Mucosa of gallbladder (tissue), 1 donor: ENCODE results near the gene CAMK4. TPM values are rescaled to one million over a fixed set of nuclear protein-coding genes. Genes with fewer than 3 reads are reported as not detected.

Source experiments
- DNase-seq: peaks from one replicate; pipeline ENCODE4 v3.0.0-alpha.2; 2020; ENCODE audit warnings: low spot score
- total RNA-seq: library from RNA; stranded (reverse); gene quantifications from one replicate; pipeline ENCODE4 v1.2.1, GENCODE V29; 2021
- donor health status: DM: no; HTN: no; CAD: no.

CAMK4 gene
- total RNA-seq, 1 donor from 2014 or later = 5.0 TPM

DNA sequence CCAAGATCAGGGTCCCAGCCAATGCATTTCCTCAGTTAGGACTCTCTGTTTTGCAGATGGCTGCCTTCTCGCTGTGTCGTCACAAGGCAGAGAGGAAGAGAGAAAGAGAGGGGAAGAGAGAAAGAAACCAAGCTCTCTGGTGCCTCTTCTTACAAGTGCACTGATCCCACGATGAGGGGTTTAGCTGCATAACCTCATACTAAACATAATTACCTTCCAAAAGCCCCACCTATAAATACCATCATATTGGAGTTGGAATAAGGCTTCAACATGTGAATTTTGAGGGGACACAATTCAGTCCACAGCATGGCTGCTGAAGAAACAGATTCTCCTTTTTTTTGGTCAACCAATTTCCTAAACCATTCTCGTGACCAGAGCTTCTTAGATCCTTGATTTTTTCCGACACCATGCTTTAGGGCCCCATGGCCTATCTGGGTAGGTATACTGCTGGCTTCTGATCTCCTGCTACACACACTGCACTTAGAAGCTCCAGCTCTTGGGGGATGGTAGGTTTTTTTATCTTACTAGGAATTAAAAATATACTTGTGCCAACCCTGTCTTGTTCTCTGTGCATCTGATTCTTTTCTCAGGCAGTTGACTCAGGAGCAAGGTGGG is 5.1 kb downstream of the CAMK4 start:
- DNase-seq = no peak

DNA sequence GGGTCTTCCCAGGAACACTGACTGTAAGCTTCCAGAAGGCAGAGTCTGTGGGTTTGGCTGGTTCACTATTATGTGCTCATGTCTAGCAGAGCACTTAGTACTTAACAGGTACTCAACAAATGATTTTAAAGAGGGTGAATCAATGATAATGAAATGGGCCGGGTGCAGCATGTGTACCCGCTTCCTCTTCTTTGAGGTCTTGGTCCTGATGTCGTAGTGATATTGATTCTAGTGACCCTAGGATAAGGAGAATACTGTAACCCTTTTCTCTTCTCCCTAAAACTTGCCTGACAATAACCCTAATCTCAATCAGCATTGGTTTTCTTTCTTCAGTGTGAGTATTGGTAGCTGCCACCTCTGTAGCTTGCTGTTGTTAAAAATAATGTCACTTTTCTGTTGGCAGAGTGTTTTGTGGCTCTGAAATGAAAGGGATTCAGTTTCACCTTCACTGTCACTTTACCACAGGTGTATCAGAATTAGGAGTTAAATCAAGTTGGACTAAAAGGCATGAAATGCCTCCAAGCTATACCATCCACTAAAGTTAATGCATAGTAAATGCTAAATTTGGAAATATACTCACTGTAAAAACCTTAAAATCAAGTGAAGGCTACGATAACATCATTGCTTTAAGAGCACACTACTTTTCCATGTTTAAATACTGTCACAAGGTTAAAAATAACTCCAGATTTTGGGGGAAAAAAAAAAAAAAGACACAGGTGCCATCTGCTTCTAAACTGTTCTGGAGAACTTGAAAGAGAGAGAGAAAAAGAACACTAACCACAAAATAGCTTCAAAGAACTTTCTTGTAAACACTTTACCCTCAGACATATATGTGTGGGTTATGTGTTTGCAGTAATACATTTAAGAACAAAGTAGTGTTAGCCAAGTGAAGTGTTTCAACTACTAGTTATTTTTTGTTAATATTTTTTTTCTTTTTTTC is 6.0 kb downstream of the CAMK4 start:
- no peak for DNase-seq

DNA sequence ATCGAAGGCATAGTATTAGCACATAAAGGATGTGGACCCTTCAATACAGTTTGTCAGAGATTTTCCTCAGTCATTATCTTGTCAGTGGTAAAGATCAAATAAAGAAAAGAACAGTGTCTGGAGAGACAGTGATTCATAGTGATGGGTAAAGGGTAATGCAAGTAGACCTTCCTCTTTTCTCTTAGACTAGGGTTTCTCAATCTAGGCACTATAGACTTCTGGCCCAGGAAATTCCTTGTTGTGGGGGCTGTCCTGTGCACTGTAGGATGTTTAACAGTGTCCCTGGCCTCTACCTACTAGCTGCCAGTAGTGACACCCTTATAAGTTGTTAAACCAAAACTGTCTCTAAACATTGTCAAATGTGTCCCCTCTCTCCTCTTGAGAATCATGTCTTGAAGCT is 6.9 kb downstream of the CAMK4 start:
- DNase-seq = no peak

DNA sequence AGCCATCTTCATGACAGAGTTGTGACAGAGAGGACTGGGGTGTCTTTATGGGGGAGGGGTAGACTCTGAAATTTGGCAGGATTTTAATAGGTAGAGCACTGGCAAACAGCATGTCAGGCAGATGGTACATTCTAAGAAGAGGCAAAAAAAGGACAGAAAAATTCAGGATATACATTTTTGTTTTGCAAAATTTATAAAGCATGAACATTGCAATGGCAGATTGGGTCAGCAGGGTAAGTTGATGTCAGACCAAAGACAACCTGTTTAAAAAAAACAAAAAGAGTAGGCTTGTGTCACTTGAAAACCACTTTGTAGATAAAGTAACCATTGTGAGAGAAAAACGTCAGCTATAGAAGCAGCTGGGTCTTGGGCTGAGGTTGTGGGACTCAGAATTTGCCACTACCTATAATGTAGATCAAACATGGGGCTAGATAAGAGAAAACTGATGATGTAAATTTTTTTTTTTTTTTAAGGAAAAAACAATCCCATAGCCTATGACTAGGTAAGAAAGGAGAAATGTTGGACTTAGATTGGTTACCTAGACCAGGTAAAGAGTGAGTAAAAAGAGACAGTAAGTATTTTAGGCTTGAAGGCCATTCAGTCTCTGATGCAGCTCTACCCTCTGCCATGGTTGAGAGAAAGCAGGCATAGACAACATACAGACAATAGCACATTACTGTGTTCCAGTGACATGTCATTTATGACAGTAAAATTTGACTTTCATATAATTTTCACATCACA is 8.3 kb downstream of the CAMK4 start:
- no peak for DNase-seq

DNA sequence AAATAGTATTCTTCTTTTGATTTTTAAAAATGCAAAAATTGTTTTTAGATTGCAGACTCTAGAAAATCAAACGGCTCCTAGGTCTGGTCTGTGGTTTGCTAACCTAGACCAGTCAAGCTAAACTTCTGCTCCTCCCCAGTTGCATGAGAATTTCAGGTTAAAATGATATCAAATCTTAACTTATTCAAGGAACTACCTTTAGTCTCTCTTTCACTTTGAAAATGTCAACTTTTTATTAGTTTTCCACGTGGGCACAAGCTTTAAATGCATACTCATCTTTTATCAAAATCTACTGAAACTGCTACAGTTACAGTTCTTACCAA is 8.8 kb downstream of the CAMK4 start:
- DNase-seq = no peak

DNA sequence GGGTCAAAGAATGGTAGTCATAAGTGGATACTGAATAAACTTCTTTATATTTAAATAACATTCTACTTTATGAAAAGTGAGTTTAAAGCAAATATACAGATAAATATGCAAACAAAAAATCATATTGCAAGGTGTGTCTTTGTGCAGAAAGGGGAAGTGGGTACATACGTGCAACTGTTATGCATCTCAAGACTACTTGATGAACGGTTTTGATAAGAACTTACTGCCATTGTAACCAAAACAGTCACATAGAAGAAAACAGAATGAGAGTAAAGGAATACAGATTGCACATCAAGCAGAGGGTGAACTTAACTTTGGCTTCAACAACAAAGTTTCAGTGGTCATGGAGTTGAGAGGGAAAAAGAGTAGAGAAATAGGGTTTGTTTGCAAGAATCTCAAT is 9.9 kb downstream of the CAMK4 start:
- DNase-seq = no peak

DNA sequence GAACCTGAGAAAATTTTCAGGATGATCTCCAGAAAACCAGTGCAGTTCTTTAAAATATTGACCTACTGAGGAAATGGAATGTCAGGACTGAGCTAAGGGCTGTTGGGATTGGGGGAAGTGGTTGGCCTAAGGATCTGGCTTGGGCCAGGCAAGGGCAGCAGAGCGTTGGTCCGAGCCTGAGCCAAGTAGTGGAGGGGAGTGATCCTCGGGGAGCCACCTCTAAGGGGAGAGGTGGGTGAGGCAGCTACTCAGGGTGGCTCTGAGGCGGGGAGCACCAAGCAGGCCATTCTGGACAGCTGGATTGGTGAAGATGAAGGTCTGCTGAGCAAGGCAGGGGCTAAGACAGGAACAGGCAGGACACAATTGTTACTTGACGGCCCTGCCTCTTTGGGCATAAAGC is 11.5 kb downstream of the CAMK4 start:
- DNase-seq = no peak

DNA sequence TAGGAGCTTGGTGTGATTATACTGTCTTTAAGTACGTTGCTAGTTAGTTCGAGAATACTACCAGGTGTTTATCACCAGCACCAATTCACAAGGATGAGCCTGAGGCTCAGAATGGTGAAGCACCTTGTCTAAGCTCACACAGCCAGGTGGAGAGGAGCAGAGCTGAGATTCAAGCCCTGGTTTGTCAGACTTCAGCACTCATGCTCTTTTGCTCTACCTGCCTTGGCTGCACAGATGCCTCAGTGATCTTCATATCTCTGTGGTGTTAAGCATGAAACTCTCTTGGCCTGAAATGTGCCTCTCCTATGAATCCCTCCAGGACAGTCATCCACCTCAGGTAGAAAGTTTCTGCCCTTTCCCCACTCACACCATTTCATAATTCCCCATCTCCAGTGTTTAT is 12.2 kb downstream of the CAMK4 start:
- no peak for DNase-seq

DNA sequence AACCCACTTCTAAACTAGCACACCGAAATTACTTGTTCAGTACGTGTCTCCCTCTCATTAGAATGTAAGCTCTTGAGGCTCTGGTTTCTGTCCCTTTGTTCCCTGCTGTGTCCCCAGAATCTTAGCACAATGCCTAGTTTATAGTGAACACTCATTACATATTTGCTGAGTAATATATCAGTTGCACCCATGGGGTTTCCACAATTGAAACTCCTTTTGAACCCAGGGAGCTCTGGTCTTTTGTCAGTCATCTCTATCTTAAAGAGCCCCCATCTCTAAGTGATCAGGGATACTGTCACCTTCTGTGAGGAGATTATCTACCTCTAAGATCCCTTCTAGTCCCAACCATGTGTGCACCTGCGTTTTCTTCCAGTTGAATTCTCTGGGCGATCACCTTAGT is 12.8 kb downstream of the CAMK4 start:
- no peak for DNase-seq

DNA sequence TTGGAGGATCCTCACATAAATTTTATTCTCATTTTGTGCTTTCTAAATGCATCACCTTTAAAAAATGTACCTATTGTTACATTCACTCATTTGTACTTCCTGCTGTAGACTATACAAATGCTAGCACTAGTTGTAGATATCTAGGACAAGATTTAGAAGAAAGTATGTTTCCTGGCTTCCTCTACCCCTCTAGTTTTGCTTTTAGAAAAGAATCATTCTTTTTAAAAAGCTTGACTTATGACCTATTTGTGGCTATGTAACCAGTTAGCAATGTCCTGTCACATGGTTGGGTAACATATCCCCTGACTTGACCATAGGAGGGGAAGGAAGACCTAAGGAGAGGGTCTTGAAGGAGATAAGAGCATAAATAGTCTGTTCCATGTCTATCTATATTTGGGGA is 13.3 kb downstream of the CAMK4 start:
- DNase-seq = no peak

DNA sequence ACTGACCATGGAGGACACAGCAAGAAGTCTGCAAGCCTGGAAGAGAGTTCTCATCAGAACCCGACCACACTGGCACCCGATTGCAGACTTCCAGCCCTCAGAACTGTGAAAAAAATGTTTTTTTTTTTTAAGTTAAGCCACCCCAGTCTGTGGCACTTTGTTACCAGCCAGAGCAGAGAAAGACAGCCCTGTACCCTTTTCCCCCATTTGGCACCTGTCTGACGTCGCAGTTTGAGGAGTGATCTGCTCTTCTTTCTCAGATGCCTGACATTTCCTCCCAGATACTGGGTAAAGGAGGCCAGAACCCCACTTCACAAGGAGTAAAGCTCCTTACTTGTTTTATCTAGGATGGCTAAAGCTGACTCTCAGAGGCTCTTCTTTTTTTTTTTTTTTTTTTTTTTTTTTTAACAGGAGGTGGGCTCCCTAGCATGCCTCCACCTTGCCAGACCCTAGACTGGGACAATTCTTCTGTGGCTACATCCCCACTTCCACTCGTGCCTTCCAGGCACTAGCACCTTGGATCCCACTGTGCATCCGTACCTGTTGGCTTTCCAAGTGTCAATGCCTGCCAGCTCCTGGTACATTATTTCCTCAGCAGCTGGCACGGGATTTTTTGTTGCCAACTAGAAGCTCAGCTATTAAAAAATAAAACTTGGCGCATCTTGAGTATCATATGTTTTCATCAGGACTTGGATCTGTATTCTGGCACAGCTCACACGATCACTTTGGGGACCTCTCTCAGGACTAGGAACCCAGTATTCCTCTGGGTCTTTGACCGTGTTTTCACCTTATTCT is 14.4 kb downstream of the CAMK4 start:
- DNase-seq = no peak

DNA sequence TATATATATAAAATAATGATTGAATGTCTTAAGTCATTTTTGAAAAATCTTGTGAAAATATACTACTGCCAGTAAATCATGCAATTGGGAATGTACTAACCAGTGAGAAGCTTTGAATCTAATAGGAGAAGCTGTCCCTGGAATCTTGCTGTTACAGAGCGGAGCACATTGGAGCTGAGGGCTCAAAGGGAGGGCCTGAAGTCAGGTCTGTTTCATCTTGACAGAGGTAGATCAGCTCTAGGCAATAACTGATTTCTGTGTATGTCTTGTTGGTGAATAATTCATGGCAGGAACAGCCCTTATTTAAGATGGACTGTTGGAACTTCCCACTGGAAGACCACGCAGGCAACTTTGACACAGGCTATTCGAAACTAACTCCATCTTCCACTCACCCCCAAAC is 17.5 kb downstream of the CAMK4 start:
- no peak for DNase-seq

DNA sequence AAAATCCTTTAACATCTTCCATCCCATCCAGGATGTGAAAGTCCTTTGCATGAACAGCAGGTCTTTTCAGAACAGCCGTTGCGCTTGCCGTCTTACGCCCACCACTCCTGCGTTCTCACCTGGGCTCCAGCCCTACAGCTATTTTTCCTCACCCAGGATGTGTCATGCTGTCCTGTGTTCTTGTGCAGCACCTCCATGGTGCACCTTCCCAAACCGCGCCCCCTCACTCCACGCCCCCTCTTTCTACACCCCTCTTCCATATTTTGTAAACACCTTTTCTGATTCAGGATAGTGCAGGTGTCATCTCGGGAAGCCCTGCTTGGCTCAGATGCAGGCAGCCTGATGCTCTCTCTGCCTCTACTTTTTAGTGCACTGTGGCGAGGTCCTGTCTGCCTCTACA is 18.4 kb downstream of the CAMK4 start:
- no peak for DNase-seq

DNA sequence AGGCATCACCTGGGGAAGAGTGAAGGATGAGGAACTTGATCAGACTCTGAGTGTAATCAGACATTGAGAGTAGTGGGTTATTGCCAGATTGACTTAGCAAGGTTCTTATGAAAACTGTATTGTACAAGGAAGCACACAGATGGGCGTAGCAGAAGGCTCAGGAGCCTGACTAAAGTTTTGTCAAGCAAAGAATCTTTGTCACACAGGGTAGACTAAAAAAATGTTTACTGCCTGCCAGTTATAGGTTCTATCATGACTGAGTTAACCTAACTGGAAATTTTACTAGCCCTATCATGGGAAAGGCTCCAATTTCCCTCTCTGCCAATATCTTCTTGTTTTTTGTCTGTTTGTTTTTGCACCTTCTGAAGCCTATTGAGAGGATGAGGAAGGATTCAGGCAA is 19.1 kb downstream of the CAMK4 start:
- no peak for DNase-seq

DNA sequence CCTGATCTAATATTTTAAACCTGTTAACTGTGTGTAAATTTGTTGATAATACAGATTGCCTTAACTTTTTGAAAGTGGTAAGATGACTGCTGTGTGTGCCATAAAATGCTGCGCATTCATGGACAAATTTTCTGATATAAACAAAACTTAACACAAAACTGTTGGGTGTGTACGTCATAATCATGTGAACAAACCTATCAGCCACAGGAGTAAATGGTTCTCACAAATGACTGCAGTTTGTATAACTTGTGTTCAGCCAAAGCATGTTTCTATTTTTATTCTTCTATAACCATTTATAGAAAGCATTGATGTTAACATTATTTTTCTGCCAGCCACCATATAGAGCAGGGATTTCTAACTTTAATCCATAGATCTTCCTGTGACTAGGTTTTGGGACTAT is 21.5 kb downstream of the CAMK4 start:
- DNase-seq = no peak

DNA sequence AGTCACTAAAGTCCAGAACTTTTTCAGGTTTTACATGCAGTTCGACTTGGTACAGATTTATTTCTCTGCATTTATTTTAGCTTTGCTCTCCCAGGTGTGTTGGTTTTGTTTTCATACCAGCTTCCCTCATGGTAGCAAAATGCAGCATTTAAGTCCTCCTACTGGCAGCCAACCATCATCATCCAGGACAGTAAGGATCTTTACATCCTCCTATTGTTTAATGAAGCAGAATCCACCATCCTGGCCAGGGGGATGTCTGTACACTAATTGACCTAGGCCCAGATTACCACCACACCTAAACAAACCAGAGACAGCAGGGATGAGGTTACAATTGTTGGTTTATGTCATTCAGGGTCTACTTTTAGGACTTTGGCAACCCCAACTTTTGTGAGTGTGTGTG is 22.3 kb downstream of the CAMK4 start:
- DNase-seq = no peak

DNA sequence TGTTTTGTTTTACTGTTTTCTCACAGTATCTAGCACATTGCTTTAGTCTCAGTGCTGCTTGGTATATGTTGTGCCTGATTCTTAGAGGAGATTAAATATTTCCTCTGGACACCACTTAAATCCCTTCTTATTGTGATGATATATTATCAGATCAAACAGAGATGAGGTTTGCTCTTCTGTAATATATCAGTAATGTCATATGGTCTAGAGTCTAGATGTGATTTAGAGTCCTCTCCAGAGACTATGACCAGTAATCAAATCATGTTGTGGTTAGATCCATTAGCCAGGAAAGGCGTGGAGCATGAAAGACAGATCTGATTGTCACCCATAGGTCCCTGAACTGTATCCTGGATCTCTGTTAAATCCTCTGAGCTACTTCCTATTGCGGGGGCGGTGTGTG is 24.4 kb downstream of the CAMK4 start:
- DNase-seq = no peak

DNA sequence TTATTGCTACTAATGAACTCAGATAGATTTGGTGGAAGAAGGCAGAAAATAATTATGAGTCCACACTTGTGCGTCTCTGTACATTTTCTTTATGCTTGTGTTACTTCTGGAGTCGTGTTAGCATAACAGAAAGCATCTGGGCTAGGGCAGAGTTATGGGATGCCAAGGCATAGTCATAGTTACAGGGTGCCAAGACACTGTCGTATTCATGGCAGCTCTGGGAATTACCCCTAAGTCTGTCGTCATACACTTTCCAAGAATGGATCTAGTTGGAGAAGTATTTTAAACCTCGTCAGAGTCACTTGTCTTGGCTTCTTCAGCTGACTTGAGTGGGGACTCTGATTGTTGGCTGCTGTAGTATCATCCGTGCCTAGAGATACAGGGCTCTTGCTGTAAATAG is 27.7 kb downstream of the CAMK4 start:
- no peak for DNase-seq

DNA sequence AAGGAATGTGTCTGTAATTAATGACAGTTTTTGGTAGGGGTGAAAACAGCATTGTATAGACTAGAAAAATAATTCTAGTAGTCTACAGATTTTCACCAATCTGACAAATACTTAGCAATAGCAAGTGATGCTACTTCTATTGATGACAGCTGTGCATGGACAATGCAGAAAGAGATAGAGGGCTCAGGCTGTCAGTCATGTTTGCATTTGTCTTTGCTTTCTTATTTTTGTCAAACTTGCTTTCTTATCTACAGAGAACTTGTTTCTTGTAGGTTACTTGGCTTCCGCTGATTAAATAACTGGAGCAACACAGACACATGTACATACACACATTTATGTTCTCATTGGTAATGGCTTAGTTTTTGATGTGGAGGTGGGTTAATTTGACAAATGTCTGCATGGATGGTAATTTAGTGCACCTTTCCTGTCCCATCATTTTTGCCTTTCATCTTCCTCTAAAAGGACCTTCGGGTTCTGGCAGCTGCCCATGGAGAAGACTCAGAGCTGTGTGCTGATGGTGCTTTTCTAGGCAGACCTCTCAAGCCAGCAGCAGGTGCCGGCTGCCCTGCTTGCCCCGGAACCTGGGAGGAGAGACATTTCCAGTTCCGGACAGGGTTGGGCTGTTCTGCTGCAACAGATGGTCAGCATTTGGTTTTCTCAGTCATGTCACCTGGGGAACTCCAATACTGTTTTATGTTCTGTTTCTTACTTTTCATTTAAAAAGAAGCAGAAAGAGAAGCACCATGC is 28.8 kb downstream of the CAMK4 start:
- no peak for DNase-seq

DNA sequence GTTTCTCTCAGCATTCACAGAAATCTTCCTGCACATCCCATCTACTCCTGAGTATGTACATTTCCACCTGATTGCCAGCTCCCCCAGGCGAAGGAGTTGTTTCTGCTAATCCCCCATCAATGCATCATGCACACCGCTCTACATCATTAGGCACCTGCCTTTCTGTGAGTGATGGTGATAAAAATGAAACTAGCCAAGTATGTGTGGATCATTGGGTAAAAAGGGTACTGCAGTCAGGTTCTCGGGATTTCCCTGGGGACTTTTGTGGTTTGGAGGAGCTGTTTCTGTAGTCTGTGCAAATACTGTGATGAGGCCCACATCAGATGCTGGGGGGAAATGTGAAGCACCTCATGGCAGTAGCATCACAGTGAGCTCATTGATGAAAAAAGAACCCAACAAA is 30.4 kb downstream of the CAMK4 start:
- no peak for DNase-seq

DNA sequence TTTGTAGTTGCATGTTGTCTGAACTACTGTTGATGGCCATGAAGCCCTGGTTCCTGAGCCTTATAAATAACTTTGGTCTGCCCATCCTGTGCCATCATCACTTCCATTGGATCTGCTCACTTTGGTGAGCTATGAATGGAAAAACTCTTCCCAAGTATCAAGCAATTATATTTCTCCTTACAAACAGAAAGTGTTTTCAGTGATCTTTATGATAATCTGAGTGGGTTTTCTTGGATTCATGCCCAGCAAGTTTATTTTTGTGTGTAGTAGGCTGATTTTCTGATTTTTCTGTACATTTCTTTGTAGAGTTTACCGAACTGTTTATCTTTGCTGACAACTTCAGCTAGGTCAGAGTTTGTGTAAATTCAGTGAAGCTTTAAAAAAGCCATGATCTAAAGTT is 31.0 kb downstream of the CAMK4 start:
- no peak for DNase-seq
